ENCODE measurements around the gene PRR14. TPM values are rescaled to one million over a fixed set of nuclear protein-coding genes. Genes with fewer than 3 reads are reported as not detected.

PRR14 gene
- total RNA-seq, 2 experiments from 2014 or later = 76.8 to 77.8 TPM

DNA sequence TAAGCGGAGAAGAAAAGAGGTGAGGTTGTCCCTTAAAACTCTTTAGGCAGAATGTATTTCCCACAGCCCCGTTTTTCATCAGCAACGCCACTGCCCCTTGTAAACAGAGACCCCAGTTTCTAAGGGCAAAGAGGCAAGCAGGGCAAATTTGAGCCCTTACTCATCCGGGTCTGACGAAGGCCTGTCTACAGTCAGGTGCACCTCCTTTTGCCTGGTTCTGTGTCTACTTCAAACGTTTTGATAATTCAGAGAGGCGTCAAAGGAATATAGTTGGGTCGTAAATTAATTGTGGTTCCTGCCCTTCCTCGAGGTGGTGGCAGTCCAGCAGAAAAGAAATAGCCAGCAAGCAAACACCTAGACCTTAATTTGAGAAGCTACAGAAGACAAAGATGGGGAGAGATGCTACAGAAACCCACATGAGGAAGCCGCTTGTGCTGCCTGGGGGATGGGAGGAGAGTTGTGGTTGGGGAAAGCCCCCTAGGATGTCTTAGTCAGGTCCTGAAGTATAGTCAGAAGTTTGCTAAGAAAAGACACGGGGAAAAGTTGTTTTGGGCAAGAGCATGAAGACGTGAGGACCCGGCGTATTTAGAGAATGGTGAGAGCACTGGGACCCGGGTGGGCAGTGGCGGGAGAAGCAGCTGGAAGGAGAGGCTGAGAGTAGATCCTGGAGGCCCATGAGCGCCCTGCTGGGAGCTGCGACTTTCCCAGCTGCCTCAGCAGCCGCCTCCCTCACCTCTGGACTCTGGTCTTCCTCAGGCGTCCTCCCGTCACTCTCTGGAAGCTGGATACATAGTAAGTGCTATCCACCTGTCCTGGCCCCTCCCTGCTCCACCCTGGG is 9.9 kb downstream of the PRR14 start:
- peak overlapping the region; percentile 97 for H3K27ac Mint-ChIP-seq
- peak; percentile 91 for DNase-seq
- H3K9me3 Mint-ChIP-seq (ENCODE audit: low read depth) = no peaks in the 10 kb centered on the region
- H3K27me3 Mint-ChIP-seq = no peaks in the 10 kb centered on the region
- H3K4me1 Mint-ChIP-seq = peaks cover 49% of the 10 kb centered on the region
- CTCF ChIA-PET = interaction anchor here (0.5 to 4.5 kb wide), 10 partner anchors 10 to 251 kb away, joined by 3 to 35 read pairs (median 5); partner anchors contain the start of genes DCTPP1, PRR14 and ZNF689
- H3K4me3 Mint-ChIP-seq = peak overlapping the region; percentile 84
- POLR2A ChIA-PET = interaction anchor here (0.5 to 2.4 kb wide), 7 partner anchors 10 to 153 kb away, joined by 3 to 15 read pairs (median 4); partner anchors contain the start of gene PRR14
- peaks cover 54% of the 10 kb centered on the region for H3K36me3 Mint-ChIP-seq (ENCODE audit: low read depth)
- intact Hi-C loops (cut with DNase I, micrococcal nuclease) = loop anchor here (1.0 kb wide), 3 partner anchors 34 to 664 kb away; partner anchors contain the start of gene INO80E (in 1 of the 2)
- ATAC-seq = peak; percentile 15

GRCh38 chr16:30662449-30662848 is 11.7 kb downstream of the PRR14 start:
- no peaks in the 10 kb centered on the region for H3K27me3 Mint-ChIP-seq
- H3K36me3 Mint-ChIP-seq (ENCODE audit: low read depth) = peaks cover 50% of the 10 kb centered on the region
- peak overlapping the region; percentile 84 for H3K4me3 Mint-ChIP-seq
- H3K9me3 Mint-ChIP-seq (ENCODE audit: low read depth) = no peaks in the 10 kb centered on the region
- DNase-seq = no peak
- POLR2A ChIA-PET = no interaction called here
- intact Hi-C loops (cut with DNase I, micrococcal nuclease) = no loop called here
- peak overlapping the region; percentile 97 for H3K27ac Mint-ChIP-seq
- ATAC-seq = no peak
- CTCF ChIA-PET = interaction anchor here (1.2 to 4.5 kb wide), 3 partner anchors 9 to 34 kb away, joined by 3 to 35 read pairs (median 4); no protein-coding TSS in a partner anchor
- H3K4me1 Mint-ChIP-seq = peaks cover 35% of the 10 kb centered on the region

GRCh38 chr16:30663038-30663437 is 12.3 kb downstream of the PRR14 start:
- ChIA-PET CTCF (interaction anchor here (0.7 to 1.2 kb wide), 4 partner anchors 8 to 861 kb away, joined by 3 read pairs; no protein-coding TSS in a partner anchor), POLR2A (no interaction called here)
- intact Hi-C loops (cut with DNase I, micrococcal nuclease) = no loop called here
- Mint-ChIP-seq H3K27ac (peak overlapping the region; percentile 35), H3K27me3 (no peaks in the 10 kb centered on the region), H3K36me3 (ENCODE audit: low read depth) (peaks cover 54% of the 10 kb centered on the region), H3K4me1 (peaks cover 32% of the 10 kb centered on the region), H3K4me3 (peak overlapping the region; percentile 35), H3K9me3 (ENCODE audit: low read depth) (no peaks in the 10 kb centered on the region)
- no peak for DNase-seq
- ATAC-seq = no peak

DNA sequence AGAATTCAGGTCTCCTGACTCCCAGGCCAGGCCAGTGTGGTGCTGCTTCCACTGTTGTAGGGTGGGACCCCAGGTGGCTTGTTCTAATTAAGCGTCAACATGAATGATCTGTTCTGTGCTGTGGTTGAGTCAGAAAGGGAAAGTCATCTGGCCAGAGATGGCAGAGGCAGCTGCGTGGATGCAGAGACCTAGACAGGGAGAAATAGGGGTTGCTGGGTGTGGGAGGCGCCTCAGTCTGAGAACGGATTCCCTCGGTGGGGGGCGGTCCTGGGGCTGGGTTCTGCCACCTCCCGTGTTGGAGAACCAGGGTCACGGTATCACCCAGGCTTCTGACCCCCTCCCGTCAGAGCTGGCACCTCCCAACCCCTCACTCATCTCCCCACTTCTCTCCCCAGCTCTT is 13.1 kb downstream of the PRR14 start:
- CTCF ChIA-PET = interaction anchor here (0.7 to 2.6 kb wide), 3 partner anchors 8 to 30 kb away, joined by 3 to 20 read pairs (median 3); no protein-coding TSS in a partner anchor
- Mint-ChIP-seq H3K4me1 (peaks cover 32% of the 10 kb centered on the region), H3K36me3 (ENCODE audit: low read depth) (peaks cover 58% of the 10 kb centered on the region), H3K4me3 (no peak overlapping the region), H3K27me3 (no peaks in the 10 kb centered on the region), H3K9me3 (ENCODE audit: low read depth) (no peaks in the 10 kb centered on the region), H3K27ac (peak overlapping the region; percentile 35)
- intact Hi-C loops (cut with DNase I, micrococcal nuclease) = no loop called here
- POLR2A ChIA-PET = interaction anchor here (1.0 kb wide), 1 partner anchor 47 kb away, joined by 3 read pairs; no protein-coding TSS in a partner anchor
- DNase-seq (no peak), ATAC-seq (no peak)

- Mint-ChIP-seq H3K4me1 (peaks cover 32% of the 10 kb centered on the region), H3K36me3 (ENCODE audit: low read depth) (peaks cover 58% of the 10 kb centered on the region), H3K4me3 (no peak overlapping the region), H3K9me3 (ENCODE audit: low read depth) (no peaks in the 10 kb centered on the region), H3K27me3 (no peaks in the 10 kb centered on the region), H3K27ac (no peak overlapping the region)
- intact Hi-C loops (cut with DNase I, micrococcal nuclease) = no loop called here
- no peak for ATAC-seq
- POLR2A ChIA-PET = interaction anchor here (1.0 kb wide), 1 partner anchor 47 kb away, joined by 3 read pairs; no protein-coding TSS in a partner anchor
- CTCF ChIA-PET = interaction anchor here (2.6 kb wide), 1 partner anchor 29 kb away, joined by 20 read pairs; no protein-coding TSS in a partner anchor
- no peak for DNase-seq
Observed at GRCh38 chr16:30664616-30665109, 13.9 kb downstream of the PRR14 start.

- ATAC-seq (no peak), DNase-seq (no peak)
- Mint-ChIP-seq H3K4me1 (peaks cover 32% of the 10 kb centered on the region), H3K27me3 (no peaks in the 10 kb centered on the region), H3K9me3 (ENCODE audit: low read depth) (no peaks in the 10 kb centered on the region), H3K36me3 (ENCODE audit: low read depth) (peaks cover 61% of the 10 kb centered on the region), H3K27ac (peak overlapping the region; percentile 47), H3K4me3 (no peak overlapping the region)
- intact Hi-C loops (cut with DNase I, micrococcal nuclease) = no loop called here
- CTCF ChIA-PET = interaction anchor here (2.6 kb wide), 1 partner anchor 28 kb away, joined by 20 read pairs; no protein-coding TSS in a partner anchor
- POLR2A ChIA-PET = interaction anchor here (0.6 kb wide), 3 partner anchors 12 to 575 kb away, joined by 3 to 6 read pairs (median 4); no protein-coding TSS in a partner anchor
Observed at GRCh38 chr16:30665155-30665829, 14.5 kb downstream of the PRR14 start.

DNA sequence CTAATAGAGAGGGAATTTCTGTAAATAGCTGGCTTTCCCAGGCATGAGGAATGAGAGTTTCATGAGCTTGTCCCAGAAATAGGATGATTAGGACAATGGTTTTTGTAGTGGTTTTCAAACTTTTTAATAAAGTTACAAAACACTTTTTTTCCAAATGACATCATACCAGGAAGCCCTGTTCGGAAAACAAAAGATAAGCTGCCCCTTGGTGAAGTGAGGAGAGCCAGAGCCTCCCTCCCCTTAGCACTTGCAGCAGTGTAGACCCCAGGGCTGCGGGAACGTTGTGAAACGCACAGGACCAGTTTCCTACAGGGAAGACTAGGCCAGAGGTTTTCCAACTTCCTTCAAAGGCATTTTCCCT is 15.1 kb downstream of the PRR14 start:
- intact Hi-C loops (cut with DNase I, micrococcal nuclease) = no loop called here
- no peak for DNase-seq
- peaks cover 31% of the 10 kb centered on the region for H3K4me1 Mint-ChIP-seq
- CTCF ChIA-PET = interaction anchor here (0.6 to 2.6 kb wide), 2 partner anchors 22 to 28 kb away, joined by 3 to 20 read pairs; no protein-coding TSS in a partner anchor
- no peak for ATAC-seq
- H3K36me3 Mint-ChIP-seq (ENCODE audit: low read depth) = peaks cover 58% of the 10 kb centered on the region
- H3K4me3 Mint-ChIP-seq = no peak overlapping the region
- no peaks in the 10 kb centered on the region for H3K9me3 Mint-ChIP-seq (ENCODE audit: low read depth)
- POLR2A ChIA-PET = interaction anchor here (0.6 kb wide), 3 partner anchors 11 to 576 kb away, joined by 3 to 6 read pairs (median 4); no protein-coding TSS in a partner anchor
- H3K27me3 Mint-ChIP-seq = no peaks in the 10 kb centered on the region
- H3K27ac Mint-ChIP-seq = no peak overlapping the region

DNA sequence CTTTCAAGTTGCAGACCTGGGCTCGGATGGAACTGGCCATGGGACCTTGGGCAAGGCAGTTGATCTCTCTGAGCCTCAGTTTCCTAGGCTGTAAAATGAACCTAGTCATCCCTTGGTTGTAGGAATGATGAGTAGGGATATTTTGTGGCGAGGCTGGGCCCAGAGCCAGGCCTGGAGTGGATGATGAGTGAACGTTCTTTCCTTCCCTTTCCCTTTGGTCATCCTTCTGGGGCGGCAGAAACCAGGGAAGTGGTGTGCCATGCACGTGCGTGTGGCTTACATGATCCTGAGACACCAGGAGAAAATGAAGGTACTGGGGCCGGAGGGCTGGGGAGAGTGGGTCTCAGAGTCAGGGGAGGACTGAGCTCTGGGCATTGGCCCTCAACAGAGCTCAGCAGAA is 15.9 kb downstream of the PRR14 start:
- Mint-ChIP-seq H3K36me3 (ENCODE audit: low read depth) (peaks cover 53% of the 10 kb centered on the region), H3K4me1 (peaks cover 23% of the 10 kb centered on the region), H3K9me3 (ENCODE audit: low read depth) (no peaks in the 10 kb centered on the region), H3K27ac (no peak overlapping the region), H3K27me3 (no peaks in the 10 kb centered on the region), H3K4me3 (no peak overlapping the region)
- DNase-seq = no peak
- ChIA-PET POLR2A (interaction anchor here (0.8 kb wide), 1 partner anchor 29 kb away, joined by 3 read pairs; no protein-coding TSS in a partner anchor), CTCF (interaction anchor here (0.6 to 2.6 kb wide), 2 partner anchors 23 to 27 kb away, joined by 3 to 20 read pairs; no protein-coding TSS in a partner anchor)
- intact Hi-C loops (cut with DNase I, micrococcal nuclease) = no loop called here
- no peak for ATAC-seq

DNA sequence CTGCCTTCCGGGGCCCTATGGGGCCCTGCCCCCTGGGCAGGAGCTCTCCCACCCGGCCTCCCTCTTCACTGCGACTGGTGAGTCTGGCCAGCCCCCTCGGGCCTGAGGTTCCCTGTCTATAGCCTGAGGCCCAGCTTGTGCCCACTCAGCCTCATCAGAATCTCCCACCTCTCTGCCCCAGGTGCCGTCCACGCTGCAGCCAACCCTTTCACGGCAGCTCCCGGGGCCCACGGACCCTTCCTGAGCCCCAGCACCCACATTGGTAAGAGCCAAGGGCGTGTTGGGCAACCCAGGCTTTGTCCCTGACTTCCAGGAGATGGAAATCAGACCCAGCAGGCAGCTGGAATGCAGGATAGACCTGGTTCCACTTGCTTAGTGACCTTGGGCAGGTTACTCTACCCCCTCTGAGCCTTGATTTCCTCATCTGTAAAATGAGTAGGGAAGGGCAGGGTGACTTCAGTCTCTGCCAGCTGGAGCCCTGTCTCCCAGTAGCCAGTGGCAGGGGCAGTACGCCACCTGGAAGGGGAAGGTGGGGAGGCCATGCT is 16.7 kb downstream of the PRR14 start:
- peaks cover 17% of the 10 kb centered on the region for H3K4me1 Mint-ChIP-seq
- H3K9me3 Mint-ChIP-seq (ENCODE audit: low read depth) = no peaks in the 10 kb centered on the region
- POLR2A ChIA-PET = interaction anchor here (0.8 kb wide), 1 partner anchor 29 kb away, joined by 3 read pairs; no protein-coding TSS in a partner anchor
- no peak overlapping the region for H3K27ac Mint-ChIP-seq
- CTCF ChIA-PET = no interaction called here
- no peak for ATAC-seq
- no peaks in the 10 kb centered on the region for H3K27me3 Mint-ChIP-seq
- H3K36me3 Mint-ChIP-seq (ENCODE audit: low read depth) = peaks cover 51% of the 10 kb centered on the region
- H3K4me3 Mint-ChIP-seq = no peak overlapping the region
- intact Hi-C loops (cut with DNase I, micrococcal nuclease) = no loop called here
- DNase-seq = no peak

DNA sequence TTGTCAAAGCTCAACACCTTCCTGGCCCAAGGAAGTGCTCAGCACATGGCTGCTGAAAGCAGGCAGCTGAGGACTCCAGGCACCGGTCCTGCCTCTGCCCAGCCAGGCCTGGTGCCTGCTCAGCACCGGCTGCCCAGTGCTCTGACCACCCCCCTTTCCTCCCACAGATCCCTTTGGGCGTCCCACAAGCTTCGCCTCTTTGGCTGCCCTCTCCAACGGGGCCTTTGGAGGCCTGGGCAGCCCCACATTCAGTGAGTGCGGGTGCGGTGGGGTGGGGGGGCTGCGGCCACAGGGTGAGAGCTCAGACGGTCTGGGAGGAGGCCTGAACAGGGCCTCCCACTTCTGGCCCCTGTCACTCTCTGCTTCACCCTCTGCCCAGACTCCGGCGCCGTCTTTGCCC is 17.6 kb downstream of the PRR14 start:
- Mint-ChIP-seq H3K27ac (no peak overlapping the region), H3K36me3 (ENCODE audit: low read depth) (peaks cover 42% of the 10 kb centered on the region), H3K9me3 (ENCODE audit: low read depth) (no peaks in the 10 kb centered on the region), H3K27me3 (no peaks in the 10 kb centered on the region), H3K4me3 (no peak overlapping the region), H3K4me1 (peaks cover 7% of the 10 kb centered on the region)
- POLR2A ChIA-PET = no interaction called here
- DNase-seq = no peak
- CTCF ChIA-PET = no interaction called here
- ATAC-seq = no peak
- intact Hi-C loops (cut with DNase I, micrococcal nuclease) = no loop called here
